HG02938 (cell line): Measurements from ENCODE around the gene PSMD12.
"Not testable (repeated sequence)": the region's sequence is repeated elsewhere in the genome, so short reads cannot be mapped to it uniquely, and the experiment has no call there.

Source experiments
- ATAC-seq: cut with Tn5 transposase; IDR thresholded peaks from one replicate; pipeline ENCODE4 v1.9.1; 2021; ENCODE audit warnings: mild to moderate bottlenecking, moderate library complexity; ENCODE audit not compliant: unreplicated experiment

PSMD12 gene

DNA sequence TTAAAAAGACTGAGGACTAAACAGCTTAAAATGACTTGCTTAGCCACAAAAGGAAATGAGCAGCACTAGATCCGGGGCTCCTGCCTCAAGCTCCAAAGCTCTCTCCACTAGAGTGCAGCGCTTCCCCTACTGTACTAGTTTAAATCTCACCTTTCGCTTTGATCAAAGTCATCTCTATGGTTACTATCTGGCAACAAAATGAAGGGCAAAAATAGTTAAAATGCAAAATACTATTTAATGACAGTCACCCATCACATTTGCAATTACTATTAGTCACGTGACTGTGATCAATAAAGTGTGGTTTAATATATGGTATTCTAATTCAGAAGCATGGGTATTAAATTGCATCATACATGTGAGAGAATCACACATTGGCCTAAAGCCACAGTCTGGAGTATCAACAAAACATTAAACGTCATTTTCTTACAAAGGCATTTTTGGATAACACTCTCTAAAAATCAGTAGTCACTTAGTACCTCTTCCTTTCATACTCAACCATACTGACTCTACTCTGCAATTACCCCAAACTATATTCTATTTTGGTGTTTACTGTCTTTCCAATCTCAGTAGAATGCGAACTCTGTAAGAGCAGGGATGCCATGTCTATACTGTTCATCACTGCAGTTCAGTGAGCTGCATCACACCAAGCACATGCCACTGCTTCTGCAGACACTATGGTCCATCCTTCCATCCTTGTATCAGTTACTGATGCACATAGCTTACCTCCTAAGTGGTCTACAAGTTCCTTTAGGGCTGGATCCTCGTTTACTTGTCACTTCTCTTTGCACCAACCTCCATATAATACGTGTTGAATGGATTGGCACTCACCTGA lies 6.2 kb downstream of the PSMD12 start:
- no peak for ATAC-seq

DNA sequence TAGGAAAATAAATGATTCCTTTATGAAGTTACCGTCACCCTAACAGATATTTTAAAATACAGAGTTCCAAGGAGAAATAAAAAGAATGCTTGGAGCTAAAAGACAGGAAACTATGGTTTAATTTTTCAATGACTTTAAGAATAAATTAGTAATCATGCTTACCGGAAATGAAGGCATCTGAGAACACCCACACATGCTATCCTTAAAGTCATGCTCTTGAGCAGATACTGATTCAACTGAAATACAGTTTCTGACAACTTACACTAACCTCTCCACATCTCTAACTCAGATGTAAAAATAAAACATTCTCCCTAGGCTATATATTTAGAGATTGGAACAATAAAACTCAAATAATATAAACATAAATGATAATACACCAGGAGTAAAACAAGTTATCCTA lies 7.8 kb downstream of the PSMD12 start:
- no peak for ATAC-seq

DNA sequence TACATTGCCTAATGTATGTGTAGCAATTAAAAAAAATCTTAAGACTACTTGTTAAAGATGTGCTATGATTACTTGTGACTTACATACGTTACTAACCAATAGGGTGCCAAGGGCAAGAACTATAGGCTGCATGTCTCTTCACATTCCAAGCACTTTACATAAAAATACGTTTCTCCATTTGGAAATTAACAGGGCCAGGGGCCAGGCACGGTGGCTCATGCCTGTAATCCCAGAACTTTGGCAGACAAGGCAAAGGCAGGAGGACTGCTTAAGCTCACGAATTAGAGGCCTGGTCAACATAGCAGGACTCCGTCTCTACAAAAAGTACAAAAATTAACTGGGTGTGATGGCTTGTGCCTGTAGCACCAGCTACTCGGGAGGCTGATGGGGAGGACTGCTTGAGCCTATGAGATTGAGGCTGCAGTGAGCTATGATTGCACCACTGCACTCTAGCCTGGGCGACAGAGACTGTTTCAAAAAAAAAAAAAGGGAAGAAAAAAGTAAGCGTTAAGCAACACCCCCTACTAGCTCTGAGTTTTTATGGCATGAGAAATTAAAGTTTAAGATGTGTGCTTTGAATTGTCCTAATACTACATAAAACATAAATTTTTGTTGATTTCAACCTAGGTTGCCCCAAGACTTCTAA lies 12.3 kb downstream of the PSMD12 start:
- ATAC-seq: no peak

DNA sequence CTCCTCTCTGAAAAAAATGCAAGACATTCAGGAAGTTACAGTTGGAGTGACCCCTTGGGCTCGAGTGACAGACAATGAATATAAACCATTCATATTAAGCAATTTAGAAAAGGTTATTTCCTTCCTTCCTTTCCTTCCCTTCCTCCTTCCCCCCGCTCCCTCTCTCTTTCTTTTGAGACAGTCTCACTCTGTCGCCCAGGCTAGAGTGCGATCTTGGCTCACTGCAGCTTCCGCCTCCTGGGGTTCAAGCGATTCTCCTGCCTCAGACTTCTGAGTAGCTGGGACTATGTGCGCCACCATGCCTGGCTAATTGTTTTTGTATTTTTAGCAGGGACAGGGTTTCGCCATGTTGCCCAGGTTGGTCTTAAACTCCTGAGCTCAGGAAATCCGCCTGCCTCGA lies 13.2 kb downstream of the PSMD12 start:
- ATAC-seq: no peak

DNA sequence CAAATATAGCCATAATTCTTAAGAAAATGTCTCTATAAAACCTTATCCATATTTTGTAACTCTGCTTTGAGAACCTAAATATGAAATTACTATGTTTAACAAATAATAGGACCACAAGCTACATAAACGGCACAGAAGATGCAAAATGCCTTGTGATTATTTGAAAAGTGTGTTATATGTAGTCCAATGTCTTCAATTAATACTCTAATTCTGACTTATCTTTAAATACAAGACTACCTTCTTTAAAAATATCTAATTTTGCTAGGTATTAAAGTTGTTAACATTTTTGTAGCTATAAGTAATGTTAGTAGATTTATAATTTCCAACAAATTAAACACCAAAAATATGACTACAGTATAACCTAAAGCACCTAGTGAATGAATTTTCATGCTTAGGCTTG lies 17.0 kb downstream of the PSMD12 start:
- ATAC-seq: no peak

DNA sequence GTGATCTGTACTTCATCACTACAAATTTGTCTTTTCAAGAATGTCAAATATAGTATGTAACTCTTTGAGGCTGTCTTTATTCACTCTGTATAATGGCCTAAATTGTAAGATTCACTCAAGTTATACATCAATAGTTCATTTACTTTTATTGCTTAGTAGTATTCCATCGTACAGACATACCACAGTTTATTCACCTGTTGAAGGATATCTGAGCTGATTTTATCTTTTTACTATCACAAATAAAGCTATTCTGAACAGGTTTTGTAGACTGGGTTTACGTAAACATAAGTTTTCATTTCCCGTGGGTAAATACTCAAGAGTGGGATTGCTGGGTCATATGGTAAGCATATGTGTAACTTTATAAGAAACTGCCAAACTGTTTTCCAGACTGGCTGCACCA lies 18.6 kb downstream of the PSMD12 start:
- no peak for ATAC-seq

DNA sequence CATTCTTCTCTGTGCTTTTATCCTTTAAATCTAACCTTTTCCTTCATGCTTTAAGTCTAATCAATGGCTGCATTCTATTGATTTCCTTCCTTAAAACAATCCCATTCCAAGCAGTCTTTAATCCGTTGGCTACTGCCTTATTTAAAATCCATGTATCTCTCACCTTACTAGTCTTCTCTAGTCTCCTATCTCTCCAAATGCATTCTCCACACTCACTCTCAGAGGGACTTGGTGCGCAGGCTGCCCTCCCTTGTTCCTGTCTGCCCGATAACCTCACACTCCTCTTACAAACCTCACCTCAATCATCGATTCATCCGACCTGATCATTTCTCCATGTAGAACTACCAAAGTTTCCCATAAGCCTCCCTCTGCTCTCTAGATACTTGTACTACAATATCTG lies 23.1 kb downstream of the PSMD12 start:
- ATAC-seq: no peak

DNA sequence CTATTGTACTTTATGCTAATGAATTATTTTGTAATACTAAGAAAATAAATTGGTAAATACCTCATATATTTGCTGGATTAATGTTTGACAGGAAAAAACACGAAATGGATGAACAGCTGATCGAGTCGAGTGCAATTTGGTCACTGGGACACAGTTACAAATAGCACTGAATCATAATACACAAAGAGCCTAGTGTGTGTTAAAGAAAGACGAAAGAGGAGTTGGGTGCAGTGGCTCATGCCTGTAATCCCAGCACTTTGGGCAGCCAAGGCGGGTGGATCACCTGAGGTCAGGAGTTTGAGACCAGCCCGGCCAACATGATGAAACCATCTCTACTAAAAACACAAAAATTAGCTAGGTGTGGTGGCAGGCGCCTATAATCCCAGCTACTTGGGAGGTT lies 28.0 kb downstream of the PSMD12 start:
- not testable (repeated sequence) for ATAC-seq

DNA sequence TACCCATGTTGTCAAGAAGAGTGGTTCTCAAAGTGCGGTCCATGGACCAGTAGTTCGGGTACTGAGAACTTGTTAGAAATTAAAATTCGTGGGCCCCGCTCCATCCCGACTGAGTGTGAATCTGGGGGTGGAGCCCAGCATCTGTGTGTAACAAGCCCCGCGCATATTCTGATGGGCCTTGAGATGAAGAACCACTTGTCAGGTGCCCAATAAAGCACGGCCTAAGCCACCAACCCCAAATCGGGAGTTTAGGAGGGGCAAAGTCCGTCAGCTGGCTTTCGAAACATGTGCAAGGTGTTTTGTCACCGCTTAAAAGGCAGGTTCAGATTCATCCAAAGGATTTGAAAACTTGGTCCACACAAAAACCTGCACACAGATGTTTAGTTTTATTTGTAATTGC lies 29.5 kb downstream of the PSMD12 start:
- ATAC-seq: no peak

DNA sequence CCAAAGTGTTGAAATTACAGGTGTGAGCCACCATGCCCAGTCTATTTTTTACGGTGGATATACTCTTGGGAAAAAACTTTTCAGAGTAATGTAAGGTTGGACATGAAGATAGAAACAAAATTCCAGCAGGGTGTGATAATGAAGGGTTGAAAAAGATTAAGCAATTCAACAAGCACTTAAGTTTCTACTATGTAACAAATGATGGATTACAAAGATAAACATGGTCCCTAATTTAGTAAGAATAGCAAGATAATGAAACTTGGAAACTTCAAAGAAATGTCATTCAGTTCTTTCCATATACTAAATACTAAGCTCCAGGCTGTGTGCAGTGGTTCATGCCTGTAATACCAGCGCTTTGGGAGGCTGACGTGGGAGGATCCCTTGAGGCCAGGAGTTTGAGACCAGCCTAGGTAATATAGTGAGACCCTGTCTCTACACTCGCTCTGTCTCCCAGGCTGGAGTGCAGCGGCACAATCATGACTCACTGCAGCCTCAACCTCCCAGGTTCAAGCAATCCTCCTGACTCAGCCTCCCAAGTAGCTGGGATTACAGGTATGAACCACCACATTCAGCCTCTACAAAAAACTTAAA lies 31.0 kb downstream of the PSMD12 start:
- ATAC-seq: no peak

DNA sequence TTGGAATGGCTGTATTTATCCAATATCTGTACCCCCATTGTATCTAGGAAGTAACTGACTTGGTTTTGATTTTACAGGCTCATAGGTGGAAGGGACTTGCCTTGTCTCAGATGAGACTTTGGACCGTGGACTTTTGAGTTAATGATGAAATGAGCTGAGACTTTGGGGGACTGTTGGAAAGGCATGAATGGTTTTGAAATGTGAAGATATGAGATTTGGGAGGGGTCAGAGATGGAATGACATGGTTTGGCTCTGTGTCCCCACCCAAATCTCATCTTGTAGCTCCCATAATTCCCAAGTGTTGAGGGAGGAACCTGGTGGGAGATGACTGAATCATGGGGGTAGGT lies 34.2 kb downstream of the PSMD12 start:
- ATAC-seq: not testable (repeated sequence)

DNA sequence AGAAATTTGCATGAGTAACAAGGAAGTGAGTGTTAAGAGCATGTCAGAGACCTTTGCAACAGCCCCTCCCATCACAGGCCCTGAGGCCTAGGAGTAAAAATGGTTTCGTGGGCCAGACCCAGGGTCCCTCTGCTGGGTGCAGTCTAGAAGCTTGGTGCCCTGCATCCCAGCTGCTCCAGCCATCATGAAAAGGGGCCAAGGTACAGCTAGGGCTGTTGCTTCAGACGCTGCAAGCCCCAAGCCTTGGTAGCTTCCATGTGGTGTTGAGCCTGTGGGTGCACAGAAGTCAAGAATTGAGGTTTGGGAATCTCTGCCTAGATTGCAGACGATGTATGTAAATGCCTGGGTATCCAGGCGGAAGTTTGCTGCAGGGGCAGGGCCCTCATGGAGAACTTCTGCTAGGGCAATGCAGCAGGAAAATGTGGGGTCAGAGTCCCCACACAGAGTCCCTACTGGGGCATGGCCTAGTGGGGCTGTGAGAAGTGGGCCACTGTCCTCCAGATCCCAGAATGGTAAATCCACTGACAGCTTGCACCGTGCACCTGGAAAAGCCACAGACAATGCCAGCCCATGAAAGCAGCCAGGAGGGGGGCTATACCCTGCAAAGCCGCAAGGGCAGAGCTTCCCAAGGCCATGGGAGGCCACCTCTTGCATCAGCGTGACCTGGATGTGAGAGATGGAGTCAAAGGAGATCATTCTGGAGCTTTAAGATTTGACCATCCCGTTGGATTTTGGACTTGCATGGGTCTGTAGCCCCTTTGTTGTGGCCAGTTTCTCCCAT lies 34.8 kb downstream of the PSMD12 start:
- not testable (repeated sequence) for ATAC-seq

DNA sequence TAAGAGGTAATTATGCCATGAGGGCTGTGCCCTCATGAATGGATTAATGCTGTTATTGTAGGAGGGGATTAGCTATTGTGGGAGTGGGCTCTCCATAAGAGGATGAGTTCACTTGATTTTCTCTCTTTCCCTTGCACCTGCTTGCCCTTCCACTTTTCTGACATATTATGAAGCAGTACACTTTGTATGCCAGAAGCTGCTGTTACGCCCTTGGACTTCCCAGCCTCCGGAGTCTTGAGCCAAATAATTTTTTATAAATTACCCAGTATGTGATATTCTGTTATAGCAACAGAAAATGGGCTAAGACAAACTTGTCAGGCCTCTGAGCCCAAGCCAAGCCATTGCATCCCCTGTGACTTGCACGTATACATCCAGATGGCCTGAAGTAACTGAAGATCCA lies 38.4 kb downstream of the PSMD12 start:
- ATAC-seq: no peak

DNA sequence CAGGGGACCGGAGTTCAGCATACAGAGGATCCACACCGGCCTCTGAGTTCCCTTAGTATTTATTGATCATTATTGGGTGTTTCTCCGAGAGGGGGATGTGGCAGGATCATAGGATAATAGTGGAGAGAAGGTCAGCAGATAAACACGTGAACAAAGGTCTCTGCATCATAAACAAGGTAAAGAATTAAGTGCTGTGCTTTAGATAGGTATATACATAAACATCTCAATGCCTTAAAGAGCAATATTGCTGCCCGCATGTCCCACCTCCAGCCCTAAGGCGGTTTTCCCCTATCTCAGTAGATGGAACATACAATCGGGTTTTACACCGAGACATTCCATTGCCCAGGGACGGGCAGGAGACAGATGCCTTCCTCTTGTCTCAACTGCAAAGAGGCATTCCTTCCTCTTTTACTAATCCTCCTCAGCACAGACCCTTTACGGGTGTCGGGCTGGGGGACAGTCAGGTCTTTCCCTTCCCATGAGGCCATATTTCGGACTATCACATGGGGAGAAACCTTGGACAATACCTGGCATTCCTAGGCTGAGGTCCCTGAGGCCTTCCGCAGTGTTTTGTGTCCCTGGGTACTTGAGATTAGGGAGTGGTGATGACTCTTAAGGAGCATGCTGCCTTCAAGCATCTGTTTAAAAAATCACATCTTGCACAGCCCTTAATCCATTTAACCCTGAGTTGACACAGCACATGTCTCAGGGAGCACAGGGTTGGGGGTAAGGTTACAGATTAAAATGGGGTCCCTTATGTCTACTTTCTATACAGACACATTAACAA lies 39.2 kb downstream of the PSMD12 start:
- ATAC-seq: not testable (repeated sequence)

DNA sequence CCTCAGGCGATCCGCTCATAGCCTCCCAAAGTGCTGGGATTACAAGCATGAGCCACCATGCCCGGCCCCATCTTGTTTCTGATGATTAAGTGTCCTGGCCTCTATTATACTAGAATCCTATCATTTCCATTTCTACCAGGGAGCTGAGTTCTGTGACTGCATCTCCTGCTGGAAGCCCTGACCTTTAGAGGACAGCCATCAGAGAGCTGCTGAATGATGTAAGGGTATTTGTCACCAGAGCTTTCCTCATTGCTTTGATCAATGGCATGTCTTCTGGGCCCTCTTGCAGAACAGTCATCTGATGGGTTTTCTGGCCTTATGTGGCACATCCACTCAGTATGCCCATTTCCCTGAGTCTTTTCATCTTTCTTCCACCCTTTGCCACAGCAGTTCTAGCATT lies 39.9 kb downstream of the PSMD12 start:
- no peak for ATAC-seq

DNA sequence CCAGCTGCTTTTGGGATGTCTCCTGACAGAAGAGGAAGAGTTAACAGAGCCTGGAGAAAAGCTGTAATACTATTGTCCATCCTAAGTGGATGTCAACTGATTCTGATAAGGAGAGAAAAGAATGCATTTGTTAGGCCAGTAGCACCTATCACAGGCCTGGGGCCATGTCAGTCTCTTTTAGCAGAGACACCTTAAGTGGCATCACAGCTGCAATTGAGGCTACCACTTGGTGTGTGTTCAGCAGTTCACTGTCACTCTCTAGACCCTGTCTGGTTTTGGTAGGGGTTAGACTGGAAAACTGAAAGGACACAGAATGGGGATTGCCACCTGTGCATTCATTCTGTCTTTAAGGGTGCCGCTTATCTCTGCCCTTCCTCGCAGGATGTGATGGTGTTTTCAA lies 42.0 kb downstream of the PSMD12 start:
- ATAC-seq: no peak

DNA sequence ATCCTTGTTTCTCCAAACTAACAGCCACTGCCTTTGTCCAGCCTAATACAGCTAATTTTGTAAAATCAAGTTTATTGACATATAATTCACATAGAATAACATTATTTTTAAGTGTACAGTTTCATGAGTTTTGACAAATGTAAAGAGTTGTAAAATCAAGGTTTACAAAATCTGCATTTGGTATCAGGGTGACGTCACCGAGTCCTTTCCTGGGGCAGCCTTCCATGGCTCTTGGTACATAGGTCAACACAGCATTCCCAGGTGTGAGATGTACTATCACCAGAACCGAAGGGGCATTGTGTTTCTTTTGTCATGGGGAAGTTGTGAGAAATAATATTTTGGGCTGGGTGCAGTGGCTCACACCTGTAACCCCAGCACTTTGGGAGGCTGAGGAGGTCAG lies 42.9 kb downstream of the PSMD12 start:
- no peak for ATAC-seq

DNA sequence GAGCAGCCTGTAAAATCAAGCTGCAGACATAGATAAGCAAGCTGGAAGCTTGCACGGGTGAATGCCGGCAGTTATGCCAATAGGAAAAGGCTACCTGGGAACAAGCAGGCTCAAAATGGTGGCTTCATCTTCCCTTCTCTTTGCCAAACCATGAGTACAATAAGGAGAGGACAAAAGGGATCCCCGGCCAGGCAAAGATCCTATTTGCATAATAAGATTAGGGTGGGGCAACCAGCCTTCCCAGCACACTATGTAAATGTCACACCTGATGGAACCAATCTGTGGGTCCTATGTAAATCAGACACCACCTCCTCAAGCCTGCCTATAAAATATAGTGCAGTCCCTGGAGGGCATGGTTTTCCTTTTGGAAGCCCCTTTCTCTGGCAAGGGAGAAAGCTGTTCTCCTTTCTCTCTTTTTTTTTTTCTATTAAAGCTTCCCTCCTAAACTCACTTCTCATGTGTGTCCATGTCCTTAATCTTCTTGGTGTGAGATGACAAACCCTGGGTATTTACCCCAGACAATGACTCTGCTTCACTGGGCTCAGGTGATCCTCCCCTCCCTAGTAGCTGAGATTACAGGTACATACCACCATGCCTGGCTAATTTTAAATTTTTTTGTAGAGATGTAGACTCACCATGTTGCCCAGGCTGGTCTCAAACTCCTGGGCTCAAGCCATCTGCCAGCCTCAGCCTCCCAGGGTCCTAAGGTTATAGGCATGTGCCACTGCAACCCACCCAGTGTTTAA lies 44.2 kb downstream of the PSMD12 start:
- no peak for ATAC-seq

DNA sequence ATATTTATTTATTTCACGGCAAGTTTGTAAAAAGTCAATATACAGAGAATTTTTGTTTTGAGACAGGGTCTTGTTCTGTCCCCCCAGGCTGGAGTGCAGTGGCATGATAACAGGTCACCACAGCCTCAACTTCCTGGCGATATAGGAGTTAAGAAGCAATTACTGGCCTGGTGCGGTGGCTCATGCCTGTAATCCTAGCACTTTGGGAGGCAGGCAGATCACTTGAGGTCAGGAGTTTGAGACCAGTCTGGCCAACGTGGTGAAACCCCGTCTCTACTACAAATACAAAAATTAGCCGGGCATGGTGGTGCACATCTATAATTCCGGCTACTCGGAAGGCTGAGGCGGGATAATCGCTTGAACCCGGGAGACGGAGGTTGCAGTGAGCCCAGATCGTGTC lies 44.9 kb downstream of the PSMD12 start:
- not testable (repeated sequence) for ATAC-seq

DNA sequence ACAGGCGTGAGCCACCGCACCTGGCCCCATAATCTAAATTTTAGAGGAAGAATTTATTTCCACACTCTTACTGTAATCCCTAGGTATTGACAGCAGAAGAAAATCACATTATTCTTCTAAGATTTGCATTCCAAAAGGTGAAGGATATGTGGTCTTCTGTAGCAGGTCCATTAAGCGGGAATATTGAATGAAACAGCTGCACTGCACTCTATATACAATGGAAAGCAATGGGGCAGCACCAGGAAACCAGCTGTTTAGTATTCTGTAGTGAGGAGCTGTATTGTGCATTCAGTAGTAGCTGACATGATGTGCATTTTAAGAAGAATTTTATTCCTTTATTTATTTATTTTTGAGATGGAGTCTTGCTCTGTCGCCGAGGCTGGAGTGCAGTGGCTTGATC lies 49.6 kb downstream of the PSMD12 start:
- ATAC-seq: no peak
